Stomach (tissue), 9 donors: ENCODE results near the gene ILF3. TPM values are rescaled to one million over a fixed set of nuclear protein-coding genes. Genes with fewer than 3 reads are reported as not detected.

Source experiments
- DNase-seq, 2 donors: peaks; one replicate each; pipeline versions ENCODE4 v3.0.0 to v3.0.0-alpha.2; 2013 to 2019
- H3K27ac ChIP-seq, 5 donors: fragments of 200-600 bp in 4 of 5; sonication (generic) in 4 of 5; one replicate each; pipeline ENCODE4 v1.5.1; 2013 to 2019; ENCODE audit warnings: mild to moderate bottlenecking in 1 of 5, moderate library complexity in 1 of 5
- H3K27me3 ChIP-seq, 3 donors: fragments of 200-600 bp; sonication (generic); one replicate each; pipeline ENCODE4 v1.5.1; 2017 to 2019; ENCODE audit warnings: mixed run types in 1 of 3
- H3K36me3 ChIP-seq, 4 donors: fragments of 200-600 bp; sonication (generic); 1 replicate in 3 of 4; 2 replicates in 1 of 4; pipeline ENCODE4 v1.5.1; 2016 to 2019
- H3K4me1 ChIP-seq, 4 donors: fragments of 200-600 bp; sonication (generic); one replicate each; pipeline ENCODE4 v1.5.1; 2016 to 2019
- H3K4me3 ChIP-seq, 4 donors: fragments of 200-600 bp; sonication (generic) in 3 of 4; one replicate each; pipeline ENCODE4 v1.5.1; 2016 to 2019; ENCODE audit warnings: mild to moderate bottlenecking in 1 of 4
- H3K9me3 ChIP-seq, 4 donors: fragments of 200-600 bp; sonication (generic); one replicate each; pipeline ENCODE4 v1.5.1; 2016 to 2019
- EP300 ChIP-seq: sonication (generic); formaldehyde crosslinking; IDR thresholded peaks from one replicate; pipeline ENCODE4 v1.6.1; 2017; ENCODE audit warnings: antibody characterized with exemption
- POLR2A ChIP-seq, 4 donors: fragments of 450-650 bp; IDR thresholded peaks; one replicate each; pipeline ENCODE4 v1.6.1; 2016; ENCODE audit warnings: antibody characterized with exemption in 4 of 4, control low read depth in 2 of 4, mild to moderate bottlenecking in 1 of 4, moderate library complexity in 1 of 4
- POLR2AphosphoS5 ChIP-seq, 3 donors: sonication (generic); formaldehyde crosslinking; IDR thresholded peaks; one replicate each; pipeline ENCODE4 v1.6.1; 2016; ENCODE audit warnings: antibody characterized with exemption in 3 of 3
- WGBS, 5 donors: extraction: QIAGEN DNeasy Blood & Tissue Kit in 3 of 5; methylation state at CpG; one replicate each; pipeline versions ENCODE4 v1.1.5 to v1.1.7; 2013 to 2018; 5-methylcytosine and 5-hydroxymethylcytosine counted together
- intact Hi-C: fragments of 100-400 bp; cut with DNase I; formaldehyde crosslinking; loops from one replicate; pipeline ENCODE4 v1.15.1; 2023; ENCODE audit warnings: low total_unique reads
- polyA plus RNA-seq, 3 donors: library from polyadenylated mRNA; stranded (reverse); fragments of 200-250 nt; gene quantifications; one replicate each; pipeline ENCODE4 v1.2.3, GENCODE V29; 2013
- total RNA-seq, 5 donors: library from RNA; depleted of rRNA; stranded (reverse); fragments of >200 nt; gene quantifications; one replicate each; pipeline versions ENCODE4 v1.1.0 to v1.2.3, GENCODE V29; 2014 to 2016
- TF ChIP-seq, protein P1 (sequence below), 7 experiments: fragments of 450-650 bp in 4 of 7; fragments of 200-600 bp in 3 of 7; sonication (generic) in 3 of 7; IDR thresholded peaks; one replicate each; pipeline ENCODE4 v1.5.1; 2016 to 2019; ENCODE audit warnings: antibody characterized with exemption in 7 of 7, control low read depth in 2 of 7, mild to moderate bottlenecking in 1 of 7
- donor health status: healthy with polysubstance abuse.
- donor health status: Bipolar disorder and iron deficiency.
- donor health status: healthy.

Gene ILF3
- total and polyA plus RNA-seq, 8 donors = 33.5 to 381 (median 90.4) TPM

DNA sequence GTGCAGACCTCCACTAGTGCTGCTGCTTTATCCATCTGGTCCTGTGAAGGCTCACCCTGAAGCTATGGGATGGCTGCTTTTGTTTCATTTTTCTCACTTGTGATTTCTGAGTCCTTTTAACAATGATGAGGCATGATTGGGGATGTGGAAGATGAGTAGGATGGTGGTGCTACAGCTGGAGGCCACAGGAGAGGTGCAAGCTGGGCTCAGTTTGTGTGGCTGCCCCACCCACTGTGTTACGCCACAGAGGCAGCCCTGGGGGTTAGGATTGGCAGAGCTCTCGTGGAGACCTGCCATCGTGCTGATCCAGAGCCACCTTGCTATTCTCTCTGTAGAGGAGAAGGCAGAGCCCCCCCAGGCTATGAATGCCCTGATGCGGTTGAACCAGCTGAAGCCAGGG, 27.5 kb downstream of the ILF3 start:
- no peak for DNase-seq
- WGBS, 5 donors = 84 to 96% (median 93%) methylated on average over 3 to 4 of the region's 4 CpGs
- TF ChIP-seq EP300 (no peak), POLR2AphosphoS5 (IDR thresholded peaks at IDR 0.05) (no peak), POLR2A (IDR thresholded peaks at IDR 0.05) (no peak)
- TF ChIP-seq, protein P1, sequence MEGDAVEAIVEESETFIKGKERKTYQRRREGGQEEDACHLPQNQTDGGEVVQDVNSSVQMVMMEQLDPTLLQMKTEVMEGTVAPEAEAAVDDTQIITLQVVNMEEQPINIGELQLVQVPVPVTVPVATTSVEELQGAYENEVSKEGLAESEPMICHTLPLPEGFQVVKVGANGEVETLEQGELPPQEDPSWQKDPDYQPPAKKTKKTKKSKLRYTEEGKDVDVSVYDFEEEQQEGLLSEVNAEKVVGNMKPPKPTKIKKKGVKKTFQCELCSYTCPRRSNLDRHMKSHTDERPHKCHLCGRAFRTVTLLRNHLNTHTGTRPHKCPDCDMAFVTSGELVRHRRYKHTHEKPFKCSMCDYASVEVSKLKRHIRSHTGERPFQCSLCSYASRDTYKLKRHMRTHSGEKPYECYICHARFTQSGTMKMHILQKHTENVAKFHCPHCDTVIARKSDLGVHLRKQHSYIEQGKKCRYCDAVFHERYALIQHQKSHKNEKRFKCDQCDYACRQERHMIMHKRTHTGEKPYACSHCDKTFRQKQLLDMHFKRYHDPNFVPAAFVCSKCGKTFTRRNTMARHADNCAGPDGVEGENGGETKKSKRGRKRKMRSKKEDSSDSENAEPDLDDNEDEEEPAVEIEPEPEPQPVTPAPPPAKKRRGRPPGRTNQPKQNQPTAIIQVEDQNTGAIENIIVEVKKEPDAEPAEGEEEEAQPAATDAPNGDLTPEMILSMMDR (IDR thresholded peaks at IDR 0.05) = no peak
- intact Hi-C loops = no loop called here
- Histone ChIP-seq H3K27ac (no peak overlapping the region), H3K4me1 (peaks cover 0 to 12% (median 5%) of the 10 kb centered on the region in 4 donors), H3K9me3 (no peaks in the 10 kb centered on the region), H3K27me3 (no peaks in the 10 kb centered on the region), H3K4me3 (no peak overlapping the region), H3K36me3 (peaks cover 97 to 100% (median 99%) of the 10 kb centered on the region in 4 donors)

GRCh38 chr19:10682397-10683063, 28.4 kb downstream of the ILF3 start:
- H3K27ac ChIP-seq = no peak overlapping the region
- H3K36me3 ChIP-seq = peaks cover 97 to 100% (median 99%) of the 10 kb centered on the region in 4 donors
- intact Hi-C loops = no loop called here
- 89 to 94% (median 92%) methylated on average over 12 to 15 of the region's 15 CpGs for WGBS, 5 donors
- H3K27me3 ChIP-seq = no peaks in the 10 kb centered on the region
- no peak overlapping the region for H3K4me3 ChIP-seq
- no peak for DNase-seq
- no peaks in the 10 kb centered on the region for H3K9me3 ChIP-seq
- TF ChIP-seq, protein P1 (IDR thresholded peaks at IDR 0.05) = no peak
- TF ChIP-seq EP300 (no peak), POLR2AphosphoS5 (IDR thresholded peaks at IDR 0.05) (no peak), POLR2A (IDR thresholded peaks at IDR 0.05) (no peak)
- H3K4me1 ChIP-seq = peaks cover 0 to 9% (median 3%) of the 10 kb centered on the region in 4 donors

DNA sequence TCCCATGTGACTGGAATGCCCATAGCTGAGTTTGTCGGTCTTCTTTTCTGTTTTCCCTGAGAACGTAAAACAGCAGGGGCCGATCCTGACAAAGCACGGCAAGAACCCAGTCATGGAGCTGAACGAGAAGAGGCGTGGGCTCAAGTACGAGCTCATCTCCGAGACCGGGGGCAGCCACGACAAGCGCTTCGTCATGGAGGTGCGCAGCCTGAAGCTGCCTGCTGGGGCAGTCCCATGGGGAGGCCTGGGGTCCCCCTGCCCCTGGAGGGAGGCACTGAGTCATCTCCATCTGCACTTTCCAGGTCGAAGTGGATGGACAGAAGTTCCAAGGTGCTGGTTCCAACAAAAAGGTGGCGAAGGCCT, 28.9 kb downstream of the ILF3 start:
- no peak overlapping the region for H3K4me3 ChIP-seq
- peaks cover 0 to 4% (median under 1%) of the 10 kb centered on the region in 4 donors for H3K4me1 ChIP-seq
- no peaks in the 10 kb centered on the region for H3K27me3 ChIP-seq
- no peak for TF ChIP-seq POLR2AphosphoS5 (IDR thresholded peaks at IDR 0.05)
- no peak for TF ChIP-seq POLR2A (IDR thresholded peaks at IDR 0.05)
- TF ChIP-seq EP300 = no peak
- TF ChIP-seq, protein P1 (IDR thresholded peaks at IDR 0.05) = no peak
- no peaks in the 10 kb centered on the region for H3K9me3 ChIP-seq
- H3K27ac ChIP-seq = no peak overlapping the region
- no peak for DNase-seq
- intact Hi-C loops = no loop called here
- WGBS, 5 donors = 85 to 95% (median 92%) methylated on average over 15 of the region's 15 CpGs
- peaks cover 97 to 100% (median 99%) of the 10 kb centered on the region in 4 donors for H3K36me3 ChIP-seq

- intact Hi-C loops = no loop called here
- no peak overlapping the region for H3K4me3 ChIP-seq
- WGBS, 5 donors = 84 to 91% (median 88%) methylated on average over 21 of the region's 21 CpGs
- no peak for DNase-seq
- H3K27me3 ChIP-seq = no peaks in the 10 kb centered on the region
- H3K9me3 ChIP-seq = no peaks in the 10 kb centered on the region
- peaks cover 97 to 100% (median 99%) of the 10 kb centered on the region in 4 donors for H3K36me3 ChIP-seq
- no peak overlapping the region for H3K27ac ChIP-seq
- H3K4me1 ChIP-seq = no peaks in the 10 kb centered on the region
- no peak for TF ChIP-seq EP300
- TF ChIP-seq, protein P1 (IDR thresholded peaks at IDR 0.05) = no peak
- TF ChIP-seq POLR2A (IDR thresholded peaks at IDR 0.05) = no peak
- TF ChIP-seq POLR2AphosphoS5 (IDR thresholded peaks at IDR 0.05) = no peak
These were observed 29.4 kb downstream of the ILF3 start for GRCh38 chr19:10683582-10683981.
